PC-9 (cell line): ENCODE results near the gene ZNF407.

Source experiments
- CTCF ChIP-seq: fragments of 200-600 bp; sonication (generic); conservative IDR thresholded peaks from 2 replicates; pipeline ENCODE4 v1.6.1; 2017; ENCODE audit warnings: mixed run types, antibody characterized with exemption, mild to moderate bottlenecking, moderate library complexity
- EZH2 ChIP-seq: fragments of 200-600 bp; sonication (generic); IDR thresholded peaks from 2 replicates; pipeline ENCODE4 v1.8.0; 2017; ENCODE audit warnings: antibody characterized with exemption, low read depth

GRCh38 chr18:75071866-75072671 lies 474.4 kb downstream of the ZNF407 start:
- TF ChIP-seq CTCF (no peak), EZH2 (no peak)
